NCI-H526 (cell line): Measurements from ENCODE around the gene PTPRN2.
"Not testable (repeated sequence)": the region's sequence is repeated elsewhere in the genome, so short reads cannot be mapped to it uniquely, and the experiment has no call there.

Source experiments
- DNase-seq, 2 experiments: peaks; one replicate each; lab custom pipeline; 2025; lab: John Stamatoyannopoulos, UW

PTPRN2 gene

DNA sequence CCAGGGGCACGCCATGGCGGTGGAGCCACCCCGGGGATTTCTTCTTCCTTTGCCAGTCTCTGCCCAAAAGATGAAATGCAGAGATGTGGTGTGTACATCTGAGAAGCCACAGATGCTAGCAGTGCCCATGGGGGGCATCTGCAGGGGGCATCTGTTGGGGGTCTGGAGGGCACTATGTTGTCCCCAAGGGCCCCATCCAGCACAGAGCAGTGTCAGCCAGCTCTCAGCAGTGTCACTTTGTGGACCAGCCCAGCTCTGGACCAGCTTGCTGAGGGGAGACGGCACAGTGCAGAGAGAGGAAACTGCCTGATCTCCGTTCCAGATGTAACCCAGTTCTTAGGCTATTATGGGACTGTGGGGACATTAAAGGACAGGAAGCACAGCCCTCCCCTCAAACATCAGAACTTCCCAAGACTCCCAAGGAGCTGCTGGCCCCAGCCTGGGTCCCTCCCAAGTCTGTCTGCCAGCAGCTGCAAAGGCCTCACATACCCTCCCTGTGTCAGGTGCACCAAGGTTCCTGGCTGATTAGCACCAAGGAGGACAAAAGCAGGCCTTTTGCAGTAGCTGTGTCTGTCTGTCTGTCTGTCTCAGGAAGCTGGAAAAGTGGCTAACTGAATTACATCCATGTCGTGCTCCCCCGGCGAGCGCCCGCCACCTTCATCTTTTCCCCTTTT is 536.5 kb downstream of the PTPRN2 start:
- DNase-seq, result peak in 1 of 2 experiments; percentile 77

DNA sequence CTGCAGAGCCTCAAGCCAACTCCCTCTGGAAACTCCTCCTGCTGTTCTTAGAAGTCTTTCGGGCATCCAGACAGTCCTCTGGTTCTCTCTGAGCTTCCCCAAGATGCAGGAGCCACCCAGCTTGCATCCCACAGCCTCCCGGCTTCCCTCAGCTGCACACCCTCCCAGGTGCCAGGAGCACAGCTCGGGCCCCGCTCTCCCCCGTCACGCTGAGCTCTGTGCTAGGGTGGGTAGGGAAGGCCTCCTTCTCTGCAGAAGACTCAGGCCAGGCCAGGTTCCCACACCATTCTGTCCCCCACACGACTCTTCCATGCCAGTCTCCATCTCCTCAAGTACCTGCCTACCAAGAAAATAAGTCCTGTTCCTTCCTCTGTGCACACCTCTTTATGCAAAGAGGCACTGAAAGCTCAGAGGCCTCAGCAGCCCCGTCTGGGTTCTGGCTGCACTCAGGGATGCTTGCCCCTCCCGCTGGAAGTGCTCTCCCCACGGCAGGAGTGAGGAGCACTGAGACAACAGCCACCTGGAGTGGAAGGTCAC is 537.1 kb downstream of the PTPRN2 start:
- no peak for DNase-seq

DNA sequence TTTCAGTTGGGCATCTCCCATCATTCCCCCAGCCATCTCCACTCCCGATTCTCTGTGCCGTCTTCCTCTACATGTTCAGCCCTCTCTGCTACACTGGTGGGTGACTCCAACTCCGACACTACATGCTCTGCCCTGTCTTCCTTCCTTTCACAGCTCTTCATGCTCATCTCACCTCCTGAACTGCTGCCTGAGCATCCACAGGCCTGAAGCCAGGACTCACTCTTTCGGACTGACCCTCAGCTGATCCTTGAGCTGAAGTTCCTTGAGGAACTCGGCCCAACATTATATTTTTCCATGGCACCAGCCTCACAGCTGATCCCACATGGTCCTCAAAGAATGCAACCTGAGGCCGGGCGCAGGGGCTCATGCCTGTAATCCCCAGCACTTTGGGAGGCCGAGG is 538.4 kb downstream of the PTPRN2 start:
- DNase-seq, result no peak

DNA sequence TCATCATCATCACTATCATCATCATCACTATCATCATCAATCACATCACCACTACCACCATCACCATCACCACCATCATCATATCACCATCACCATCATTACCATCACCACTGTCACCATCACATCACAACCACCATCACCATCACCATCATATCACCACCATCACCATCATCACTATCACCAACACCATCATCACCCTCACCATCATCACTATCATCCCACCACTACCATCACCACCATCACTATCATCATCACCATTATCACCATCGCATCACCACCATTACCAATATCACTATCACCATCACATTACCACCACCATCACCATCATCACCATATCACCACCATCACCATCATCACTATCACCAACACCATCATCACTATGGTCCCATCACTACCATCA is 539.1 kb downstream of the PTPRN2 start:
- DNase-seq, result no peak

DNA sequence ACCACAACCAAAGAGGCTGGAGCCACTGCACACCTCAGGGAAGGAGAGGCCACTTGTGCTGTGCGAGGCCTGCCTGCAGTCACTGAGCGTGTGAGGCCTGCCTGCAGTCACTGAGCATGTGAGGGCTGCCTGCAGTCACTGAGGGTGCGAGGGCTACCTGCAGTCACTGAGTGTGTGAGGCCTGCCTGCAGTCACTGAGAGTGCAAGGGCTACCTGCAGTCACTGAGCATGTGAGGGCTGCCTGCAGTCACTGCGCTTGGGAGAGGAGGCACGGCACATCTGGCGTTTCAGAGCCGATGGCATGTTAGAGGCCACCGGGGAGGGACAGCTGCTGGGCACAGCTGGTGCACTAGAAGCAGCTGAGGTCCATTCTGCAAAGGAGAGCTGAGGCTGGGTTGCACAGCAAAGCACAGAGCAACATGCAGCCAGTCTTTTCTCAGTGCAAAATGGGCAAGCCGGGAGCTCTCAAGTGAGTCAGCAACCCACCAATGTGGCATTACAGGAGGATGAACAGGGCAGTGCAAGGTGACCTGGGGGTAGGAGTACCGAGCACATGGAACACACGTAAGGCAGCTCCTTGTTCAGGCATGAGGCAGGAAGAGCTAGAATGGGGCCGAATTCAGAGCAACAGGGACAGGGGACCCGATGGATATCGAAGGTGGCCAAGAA is 540.1 kb downstream of the PTPRN2 start:
- DNase-seq, result no peak

DNA sequence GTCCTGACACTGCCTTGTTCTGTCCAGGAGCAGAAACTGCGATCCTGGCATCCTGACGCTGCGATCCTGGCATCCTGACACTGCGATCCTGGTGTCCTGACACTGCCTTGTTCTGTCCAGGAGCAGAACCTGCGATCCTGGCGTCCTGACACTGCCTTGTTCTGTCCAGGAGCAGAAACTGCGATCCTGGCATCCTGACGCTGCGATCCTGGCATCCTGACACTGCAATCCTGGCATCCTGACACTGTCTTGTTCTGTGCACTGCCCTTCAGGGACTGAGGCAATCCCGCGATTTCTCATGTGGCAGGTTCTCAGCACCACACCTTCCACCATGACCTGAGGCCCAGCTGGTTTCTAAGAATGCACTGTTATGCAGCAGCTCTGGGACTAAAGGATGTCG is 541.4 kb downstream of the PTPRN2 start:
- not testable (repeated sequence) for DNase-seq

DNA sequence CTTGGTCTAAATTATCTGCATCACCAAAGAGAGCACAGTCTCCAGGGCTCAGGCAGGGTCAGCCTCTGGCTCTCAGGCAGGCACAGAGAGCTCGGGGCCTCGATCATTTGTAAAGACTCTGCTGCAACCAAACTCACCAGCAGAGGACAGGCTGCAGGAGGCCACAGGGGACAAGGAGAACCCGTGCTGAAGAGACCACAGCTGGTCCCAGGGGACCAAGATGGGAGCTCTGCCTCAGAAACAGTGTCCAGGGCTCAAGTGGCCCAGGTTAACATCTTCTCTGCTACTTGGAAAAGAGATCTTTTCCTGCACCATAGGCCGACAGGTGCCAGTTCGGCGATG is 543.2 kb downstream of the PTPRN2 start:
- peak; percentile 84 to 89 for DNase-seq

DNA sequence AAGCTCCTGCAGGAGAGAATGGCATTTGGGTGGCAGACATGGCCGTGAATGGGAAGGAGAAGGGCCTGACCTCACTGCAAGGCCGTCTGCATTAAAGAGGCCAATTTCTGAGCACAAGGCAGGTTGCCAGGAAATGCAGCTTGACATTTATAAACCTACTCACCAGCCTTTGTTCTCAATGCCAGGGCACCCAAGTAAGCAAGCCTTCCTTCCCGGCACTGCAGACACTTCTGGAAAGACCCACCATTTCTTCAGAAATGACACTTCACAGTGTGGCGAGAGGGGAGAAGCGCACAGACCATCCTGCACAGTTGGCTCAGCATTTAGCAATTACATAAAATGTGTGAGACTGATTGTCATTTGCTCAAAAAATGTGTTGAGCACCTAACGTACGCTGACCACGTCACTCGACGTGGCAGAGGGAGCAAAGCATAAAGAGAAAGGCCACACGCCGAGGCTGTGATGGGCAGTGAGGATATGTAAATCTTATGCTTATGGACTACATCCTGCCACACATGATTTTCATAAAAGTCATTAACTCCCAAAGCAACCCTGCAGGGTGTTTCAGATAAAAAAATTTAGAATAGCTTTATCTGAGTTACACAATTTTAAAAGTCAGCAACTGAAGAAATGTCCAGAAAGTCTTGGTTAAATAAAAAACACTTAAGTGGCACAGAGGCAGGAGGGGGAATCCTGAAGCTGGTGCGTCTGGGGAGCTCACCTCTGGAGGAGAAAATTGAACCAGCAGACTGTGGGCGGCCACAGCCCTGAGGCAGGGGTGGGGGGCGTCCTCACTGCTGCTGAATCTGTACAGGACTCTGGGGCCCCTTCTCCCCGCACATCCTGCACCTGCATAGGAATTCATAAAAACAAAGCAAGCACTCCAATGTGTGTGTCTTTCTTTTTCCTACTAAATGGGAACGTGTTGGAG is 543.8 kb downstream of the PTPRN2 start:
- peak; percentile 86 to 92 for DNase-seq

DNA sequence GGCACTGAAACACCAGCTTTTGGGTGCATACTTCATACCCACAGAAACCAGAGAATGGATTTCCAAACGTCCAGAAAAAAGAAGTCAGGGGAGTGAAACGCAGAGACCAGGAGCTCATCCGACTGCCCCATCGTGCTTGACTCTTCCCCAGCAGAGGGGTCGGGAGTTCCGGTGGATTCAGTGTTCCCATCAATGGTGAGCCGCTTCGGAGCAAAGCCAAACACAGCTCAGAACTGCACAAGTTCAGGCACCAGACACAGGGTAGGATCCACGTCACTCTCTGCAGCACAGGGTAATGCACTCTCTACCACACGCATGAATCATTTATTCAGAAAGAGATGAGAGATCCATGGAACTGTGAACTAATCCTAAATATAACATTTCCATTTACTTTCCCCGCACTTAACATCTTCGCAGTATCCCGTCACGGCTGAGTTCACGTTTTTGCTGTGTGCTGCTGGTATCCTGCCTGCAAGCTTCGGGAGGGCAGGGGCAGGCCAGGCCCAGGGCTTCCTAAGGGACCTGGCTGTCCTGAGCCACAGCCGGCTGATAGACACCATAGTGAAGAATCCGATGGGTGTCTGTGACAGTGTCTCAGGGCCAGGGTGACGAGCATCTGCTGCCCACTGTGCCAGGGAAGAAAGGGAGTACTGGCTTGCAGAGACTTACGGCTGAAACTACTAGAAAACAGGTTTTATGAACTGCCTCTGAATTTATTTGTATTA is 545.3 kb downstream of the PTPRN2 start:
- no peak for DNase-seq

DNA sequence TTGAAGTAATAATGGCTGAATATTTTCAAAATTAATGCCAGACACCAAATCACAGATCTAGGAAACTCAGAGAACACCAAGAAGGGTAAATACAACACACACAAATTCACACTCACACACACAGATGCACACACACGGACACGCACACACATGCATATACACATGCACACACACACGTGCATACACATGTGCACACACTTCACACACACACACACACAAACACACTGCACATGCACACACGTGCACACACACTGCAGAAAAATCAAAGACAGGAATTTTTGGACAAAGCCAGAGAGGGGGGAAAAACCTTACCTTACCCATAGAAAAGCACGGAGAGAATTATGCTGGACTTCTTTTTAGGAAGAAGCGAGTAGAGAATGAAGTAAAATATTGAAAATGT is 547.4 kb downstream of the PTPRN2 start:
- DNase-seq, result no peak

DNA sequence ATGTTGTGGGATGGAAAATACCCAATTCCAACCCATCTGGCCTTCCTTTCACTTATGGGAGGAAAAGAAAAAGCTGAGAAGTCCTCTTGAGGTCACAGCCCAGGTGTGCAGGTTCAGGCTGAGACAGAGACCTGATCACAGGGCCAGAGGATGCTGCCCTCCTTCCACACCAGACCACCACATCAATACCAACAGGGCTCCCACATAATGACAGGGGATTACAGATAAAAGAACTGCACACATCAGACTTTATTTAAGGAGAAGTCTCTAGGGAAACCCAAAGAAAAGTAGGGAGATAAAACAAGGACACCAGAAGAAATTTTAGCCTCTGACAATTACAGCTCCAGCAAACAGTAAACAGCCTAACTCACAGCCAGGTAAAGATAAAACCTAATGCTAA is 548.4 kb downstream of the PTPRN2 start:
- no peak for DNase-seq

DNA sequence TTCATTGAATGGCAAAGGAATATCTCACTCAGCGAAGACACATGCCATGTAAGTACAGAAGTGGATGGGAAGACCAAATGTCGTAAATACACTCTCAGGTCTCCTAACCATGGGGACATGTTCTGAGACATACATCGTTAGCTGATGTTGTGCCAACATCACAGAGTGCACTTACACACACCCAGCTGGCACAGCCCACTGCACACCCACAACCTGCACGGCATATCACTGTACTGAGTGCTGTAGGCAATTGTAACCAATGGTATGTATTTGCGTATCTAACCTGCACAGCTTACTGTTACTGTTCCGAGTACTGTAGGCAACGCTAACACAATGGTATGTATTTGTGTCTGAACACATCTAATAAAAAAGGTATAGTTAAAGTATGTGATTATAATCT is 550.4 kb downstream of the PTPRN2 start:
- DNase-seq, result no peak

DNA sequence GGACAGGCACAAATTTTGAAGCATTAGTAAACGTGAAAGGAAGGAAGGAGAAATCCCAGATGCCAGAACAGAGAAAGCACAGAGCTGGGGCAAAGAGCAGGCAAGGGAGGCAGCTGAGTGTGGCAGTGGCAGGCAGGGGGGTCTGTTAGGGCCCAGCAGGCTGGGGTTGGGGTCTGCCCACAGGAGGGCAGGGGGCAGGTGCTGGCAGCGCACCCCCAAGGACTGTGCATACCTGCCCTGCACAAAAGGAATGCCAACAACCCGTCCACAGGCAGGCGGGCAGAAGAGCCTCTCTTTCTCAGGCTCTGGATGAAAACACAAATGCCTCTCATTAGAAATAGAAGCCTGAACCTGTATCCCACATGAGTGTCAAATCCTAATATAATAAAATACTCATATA is 552.3 kb downstream of the PTPRN2 start:
- DNase-seq, result peak in 1 of 2 experiments; percentile 38

DNA sequence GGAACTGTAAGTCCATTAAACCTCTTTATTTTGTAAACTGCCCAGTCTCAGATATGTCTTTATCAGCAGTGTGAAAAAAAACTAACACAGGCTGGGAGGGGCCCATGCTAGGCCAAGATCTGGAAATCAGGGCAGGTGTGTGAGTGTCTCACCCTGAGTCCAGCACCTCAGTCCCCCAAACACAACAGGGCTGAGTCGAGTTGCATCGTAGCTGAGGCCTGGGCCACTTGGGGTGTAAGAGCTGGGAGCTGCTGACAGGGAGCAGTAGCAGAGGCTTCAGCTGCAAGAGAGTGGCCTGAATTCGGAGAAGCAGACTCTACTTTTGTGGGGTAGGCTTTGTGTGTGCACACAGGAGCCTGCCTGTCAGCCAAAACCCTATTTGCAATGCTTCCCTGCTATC is 553.1 kb downstream of the PTPRN2 start:
- no peak for DNase-seq

DNA sequence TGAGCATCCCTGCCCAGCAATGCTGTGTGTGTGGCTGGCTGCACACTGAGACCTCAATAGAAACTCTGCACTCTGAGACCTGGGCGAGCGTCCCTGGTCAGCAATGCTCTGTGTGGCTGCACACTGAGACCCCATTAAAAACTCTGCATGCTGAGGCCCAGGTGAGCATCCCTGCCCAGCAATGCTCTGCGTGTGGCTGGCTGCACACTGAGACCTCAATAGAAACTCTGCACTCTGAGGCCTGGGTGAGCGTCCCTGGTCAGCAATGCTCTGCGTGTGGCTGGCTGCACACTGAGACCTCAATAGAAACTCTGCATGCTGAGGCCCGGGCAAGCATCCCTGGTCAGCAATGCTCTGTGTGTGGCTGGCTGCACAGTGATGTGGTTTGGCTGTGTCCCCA is 553.7 kb downstream of the PTPRN2 start:
- DNase-seq, result not testable (repeated sequence)

DNA sequence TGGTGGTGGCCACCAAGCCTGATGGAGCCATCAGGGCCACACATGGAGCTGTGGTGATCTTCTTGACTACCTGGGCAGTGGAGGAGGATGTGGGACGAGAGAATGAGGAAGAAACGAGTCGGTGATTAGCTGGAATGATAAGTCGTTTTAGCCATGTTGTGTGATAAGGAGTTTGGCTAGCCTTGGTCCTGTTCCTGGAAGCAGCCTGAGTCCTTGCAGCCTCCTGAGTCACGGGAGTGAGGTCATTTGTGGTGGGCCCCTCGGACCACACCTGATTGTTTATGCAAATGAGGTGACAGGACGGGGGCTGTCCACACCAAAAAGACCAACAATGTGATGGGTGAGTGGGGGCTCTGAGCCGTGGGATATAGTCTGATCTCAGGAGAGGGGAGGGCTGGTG is 554.4 kb downstream of the PTPRN2 start:
- no peak for DNase-seq

DNA sequence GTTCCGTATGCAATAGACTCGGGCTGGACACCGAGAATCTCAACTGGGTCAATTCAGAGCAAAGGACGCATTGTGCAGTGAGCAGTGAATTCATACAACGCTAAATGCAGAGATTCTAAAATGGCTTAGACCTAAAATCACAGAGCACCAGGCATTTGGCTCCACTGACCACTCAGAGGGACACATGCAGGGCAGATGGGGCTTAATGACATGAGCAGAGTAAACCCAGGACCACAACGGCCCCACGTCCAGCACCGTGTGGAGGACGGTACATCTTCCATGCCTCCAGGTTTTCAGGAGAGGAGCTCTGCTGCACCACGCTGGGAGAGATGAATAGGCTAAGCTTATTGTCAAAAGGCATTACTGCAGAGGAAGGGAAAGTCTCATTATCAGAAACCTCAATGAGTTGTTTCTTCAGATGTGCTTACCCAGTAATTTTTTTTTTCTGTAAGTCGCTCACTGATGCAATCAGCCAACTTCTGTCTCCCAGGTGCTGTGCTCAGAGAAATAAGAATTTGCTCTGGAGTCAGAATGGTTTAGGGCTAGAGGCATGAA is 555.0 kb downstream of the PTPRN2 start:
- no peak for DNase-seq

DNA sequence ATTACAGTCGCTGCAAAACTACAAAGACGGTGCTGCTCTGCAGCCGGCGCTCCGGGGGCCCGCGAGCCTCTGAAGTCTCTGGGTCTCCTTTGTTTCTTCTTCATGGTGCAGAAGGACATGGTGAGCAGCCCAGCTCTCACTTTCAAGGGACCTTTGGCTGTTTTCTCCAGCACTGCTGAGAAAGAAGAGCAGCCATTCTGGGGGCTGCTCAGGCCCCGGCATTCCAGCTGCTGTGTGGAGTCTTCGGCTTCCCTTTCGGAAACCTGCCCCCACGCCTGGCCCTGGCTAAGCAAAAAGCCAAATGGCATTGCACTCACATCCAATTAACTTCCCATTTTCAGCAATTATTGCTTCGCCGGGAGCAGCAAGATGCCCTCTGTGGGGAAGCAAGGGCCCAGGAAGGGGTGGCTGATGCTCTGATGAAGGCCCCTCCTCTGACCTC is 555.7 kb downstream of the PTPRN2 start:
- DNase-seq, result no peak

DNA sequence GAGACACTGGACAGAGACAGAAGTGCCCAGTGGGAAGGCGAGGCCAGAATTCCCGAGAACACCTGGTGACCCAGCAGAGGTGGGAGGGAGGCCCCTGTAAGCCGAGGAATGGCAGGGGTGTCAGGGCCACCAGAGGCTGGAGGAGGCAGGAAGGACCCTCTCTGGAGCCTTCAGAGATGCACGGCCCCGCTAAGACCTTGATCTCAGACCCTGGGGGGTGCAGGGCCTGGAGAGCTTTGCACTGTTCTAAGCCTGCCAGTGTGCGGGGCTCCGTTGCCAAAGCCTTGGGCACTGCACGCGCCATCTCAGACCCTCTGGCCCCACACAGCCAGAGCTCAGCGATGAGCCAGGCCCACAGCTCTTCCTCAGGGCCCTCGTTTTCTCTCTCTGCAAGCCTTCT is 557.1 kb downstream of the PTPRN2 start:
- no peak for DNase-seq

DNA sequence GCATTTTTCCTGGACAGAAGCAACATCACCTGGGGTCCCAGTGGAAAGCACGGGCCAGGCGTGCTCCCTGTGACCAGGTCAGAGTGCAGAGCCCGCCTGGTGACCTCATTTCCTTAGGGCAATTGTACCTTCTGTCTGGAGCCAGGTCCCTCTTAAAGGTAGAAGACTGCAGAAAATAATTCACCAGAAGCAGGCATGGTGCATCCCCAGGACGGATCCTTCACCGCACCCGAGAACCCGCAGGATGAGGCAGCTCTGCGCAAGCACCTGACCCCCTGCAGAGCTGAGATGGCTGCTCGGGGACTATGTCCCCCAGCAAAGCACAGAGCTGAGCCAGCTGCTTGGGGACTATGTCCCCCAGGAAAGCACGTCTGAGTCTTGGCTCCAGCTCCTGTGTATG is 557.6 kb downstream of the PTPRN2 start:
- no peak for DNase-seq

DNA sequence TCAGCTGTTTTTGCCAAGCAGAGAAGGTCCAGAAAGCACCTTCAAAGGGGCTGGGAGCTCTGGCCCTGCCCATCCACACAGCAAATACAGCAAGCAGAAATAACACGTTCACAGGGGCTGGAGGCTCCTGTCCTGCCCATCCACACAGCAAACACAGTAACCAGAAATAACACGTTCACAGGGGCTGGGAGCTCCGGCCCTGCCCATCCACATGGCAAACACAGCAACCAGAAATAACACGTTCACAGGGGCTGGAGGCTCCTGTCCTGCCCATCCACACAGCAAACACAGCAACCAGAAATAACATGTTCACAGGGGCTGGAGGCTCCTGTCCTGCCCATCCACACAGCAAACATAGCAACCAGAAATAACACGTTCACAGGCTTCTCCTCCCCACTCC is 558.1 kb downstream of the PTPRN2 start:
- DNase-seq, result peak; percentile 56 to 60

DNA sequence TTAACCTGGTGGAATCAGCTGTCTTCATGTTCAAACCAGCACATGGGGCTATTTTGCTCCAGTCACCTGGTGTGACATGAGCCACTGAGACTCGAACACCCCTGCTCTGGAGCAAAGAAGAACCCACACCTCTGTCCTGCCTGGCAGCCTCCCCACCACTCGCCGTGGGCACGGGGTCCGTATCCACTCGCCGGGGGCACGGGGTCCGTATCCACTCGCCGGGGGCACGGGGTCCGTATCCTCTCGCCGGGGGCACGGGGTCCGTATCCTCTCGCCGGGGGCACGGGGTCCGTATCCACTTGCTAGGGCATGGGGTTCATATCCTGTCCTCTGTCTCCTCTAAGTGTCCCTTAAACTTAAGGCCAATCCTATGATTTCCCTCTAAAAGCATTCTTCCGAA is 558.7 kb downstream of the PTPRN2 start:
- DNase-seq, result no peak
